ENCODE data around the gene AKT2.

Gene AKT2

GRCh38 chr19:40278361-40279035 lies 6.6 kb downstream of the AKT2 start:
- no peak overlapping the region for H3K4me2 ChIP-seq (ENCODE audit: low read depth, low read length)
- H3K4me1 ChIP-seq (ENCODE audit: low read length): 0 out of 2 replicates have a peak, but pooled peaks cover 2% of the 10 kb centered on the region
- H2AFZ ChIP-seq (ENCODE audit: low read length): no peak overlapping the region
- DNase-seq: no peak
- H3K4me3 ChIP-seq (ENCODE audit: low read length): no peak overlapping the region
- H3K9me3 ChIP-seq (replicated peaks; ENCODE audit: insufficient read depth, low read length): no peaks in the 10 kb centered on the region
- TF ChIP-seq EZH2 (optimal IDR thresholded peaks at IDR 0.05; ENCODE audit: low read depth, low read length) (no peak), CTCF (IDR thresholded peaks at IDR 0.05; ENCODE audit: low read length) (no peak), EZH2phosphoT487 (IDR thresholded peaks at IDR 0.05; ENCODE audit: low read length) (no peak)
- peaks cover 96% of the 10 kb centered on the region for H3K79me2 ChIP-seq (ENCODE audit: low read length)
- no peaks in the 10 kb centered on the region for H3K27me3 ChIP-seq (replicated peaks; ENCODE audit: insufficient read depth, low read length)
- no peaks in the 10 kb centered on the region for H3K9me2 ChIP-seq (replicated peaks; ENCODE audit: insufficient read depth, low read length)
- no peaks in the 10 kb centered on the region for H3F3A ChIP-seq (ENCODE audit: insufficient read depth, low read length)
- no peak overlapping the region for H3K9ac ChIP-seq (ENCODE audit: low read length)
- H3K27ac ChIP-seq (ENCODE audit: low read length): no peak overlapping the region
- no peaks in the 10 kb centered on the region for H3K36me3 ChIP-seq (replicated peaks; ENCODE audit: insufficient read depth, low read length)
- H4K20me1 ChIP-seq (ENCODE audit: insufficient read depth, low read length): 0 out of 2 replicates have a peak, but pooled peaks cover 9% of the 10 kb centered on the region

GRCh38 chr19:40277356-40278059 lies 7.6 kb downstream of the AKT2 start:
- Histone ChIP-seq H3K4me3 (ENCODE audit: low read length) (no peak overlapping the region), H3K9ac (ENCODE audit: low read length) (no peak overlapping the region), H3K36me3 (replicated peaks; ENCODE audit: insufficient read depth, low read length) (no peaks in the 10 kb centered on the region), H3K79me2 (ENCODE audit: low read length) (peaks cover 95% of the 10 kb centered on the region), H3K4me1 (ENCODE audit: low read length) (no peaks in the 10 kb centered on the region), H4K20me1 (ENCODE audit: insufficient read depth, low read length) (0 out of 2 replicates have a peak, but pooled peaks cover 9% of the 10 kb centered on the region), H3K4me2 (ENCODE audit: low read depth, low read length) (no peak overlapping the region), H3K9me3 (replicated peaks; ENCODE audit: insufficient read depth, low read length) (no peaks in the 10 kb centered on the region), H3K27ac (ENCODE audit: low read length) (no peak overlapping the region), H3K27me3 (replicated peaks; ENCODE audit: insufficient read depth, low read length) (no peaks in the 10 kb centered on the region), H2AFZ (ENCODE audit: low read length) (no peak overlapping the region), H3K9me2 (replicated peaks; ENCODE audit: insufficient read depth, low read length) (no peaks in the 10 kb centered on the region), H3F3A (ENCODE audit: insufficient read depth, low read length) (no peaks in the 10 kb centered on the region)
- TF ChIP-seq CTCF (IDR thresholded peaks at IDR 0.05; ENCODE audit: low read length): no peak
- TF ChIP-seq EZH2phosphoT487 (IDR thresholded peaks at IDR 0.05; ENCODE audit: low read length): no peak
- TF ChIP-seq EZH2 (optimal IDR thresholded peaks at IDR 0.05; ENCODE audit: low read depth, low read length): no peak
- no peak for DNase-seq

GRCh38 chr19:40274585-40275544 lies 10.3 kb downstream of the AKT2 start:
- Histone ChIP-seq H3K27me3 (replicated peaks; ENCODE audit: insufficient read depth, low read length) (no peaks in the 10 kb centered on the region), H3K79me2 (ENCODE audit: low read length) (peaks cover 93% of the 10 kb centered on the region), H3K4me1 (ENCODE audit: low read length) (no peaks in the 10 kb centered on the region), H3K9me3 (replicated peaks; ENCODE audit: insufficient read depth, low read length) (no peaks in the 10 kb centered on the region), H3K4me3 (ENCODE audit: low read length) (no peak overlapping the region), H2AFZ (ENCODE audit: low read length) (no peak overlapping the region), H3K27ac (ENCODE audit: low read length) (no peak overlapping the region), H4K20me1 (ENCODE audit: insufficient read depth, low read length) (0 out of 2 replicates have a peak, but pooled peaks cover 9% of the 10 kb centered on the region), H3K4me2 (ENCODE audit: low read depth, low read length) (no peak overlapping the region), H3K36me3 (replicated peaks; ENCODE audit: insufficient read depth, low read length) (no peaks in the 10 kb centered on the region), H3K9ac (ENCODE audit: low read length) (no peak overlapping the region), H3F3A (ENCODE audit: insufficient read depth, low read length) (no peaks in the 10 kb centered on the region), H3K9me2 (replicated peaks; ENCODE audit: insufficient read depth, low read length) (no peaks in the 10 kb centered on the region)
- DNase-seq: no peak
- TF ChIP-seq EZH2phosphoT487 (IDR thresholded peaks at IDR 0.05; ENCODE audit: low read length) (no peak), CTCF (IDR thresholded peaks at IDR 0.05; ENCODE audit: low read length) (no peak), EZH2 (optimal IDR thresholded peaks at IDR 0.05; ENCODE audit: low read depth, low read length) (no peak)

Measured in MM.1S (cell line).